Measurements from ENCODE around the gene METTL17. TPM values are rescaled to one million over a fixed set of nuclear protein-coding genes. Genes with fewer than 3 reads are reported as not detected.

METTL17 gene
- total and polyA plus RNA-seq, 2 of the 8 experiments (the other 6 are each of a cell fraction or from before 2014, with no cell fraction given): 73.8 to 138 TPM

DNA sequence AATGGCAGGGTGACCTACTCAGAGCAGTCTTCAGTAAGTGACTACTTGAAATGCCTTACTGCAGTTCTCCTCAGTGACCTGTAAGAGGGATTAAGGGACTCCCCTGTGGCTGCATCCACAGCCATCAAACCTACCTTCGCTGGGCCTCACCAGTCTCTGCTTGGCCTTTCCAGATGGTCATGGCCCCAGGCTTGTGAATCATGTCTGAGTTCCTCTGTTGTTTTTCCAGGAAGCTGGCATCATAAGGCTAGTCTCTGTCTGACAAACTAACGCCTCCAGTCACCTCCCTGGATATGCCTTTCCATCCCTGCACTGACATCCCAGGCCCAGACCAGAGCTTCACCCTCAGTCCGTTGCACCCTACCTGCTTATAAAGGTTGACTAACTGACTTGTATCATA is 20.4 kb upstream of the METTL17 start:
- WGBS, 2 experiments (ENCODE audit: extremely low coverage in 1 of 2, insufficient coverage in 1 of 2, insufficient read length in 1 of 2, insufficient replicate concordance in 2 of 2, low coverage in 1 of 2, low lambda C conversion rate in 2 of 2, missing lambda C conversion rate in 1 of 2): 86% methylated on average over 3 of the region's 3 CpGs; no CpG with 5 or more reads in 1 of the 2 experiments
- H3K36me3 ChIP-seq (ENCODE audit: control insufficient read depth in 2 of 4, insufficient read depth in 4 of 4, low read length in 3 of 4): no peaks in the 10 kb centered on the region
- no peak overlapping the region for H2BK120ac ChIP-seq (replicated peaks; ENCODE audit: low read depth, low read length)
- H3K27me3 ChIP-seq (replicated peaks in 1 of 4; ENCODE audit: control insufficient read depth in 3 of 4, extremely low read depth in 1 of 4, insufficient read depth in 3 of 4, low read length in 3 of 4): peaks cover 0 to 3% (median 1%) of the 10 kb centered on the region in 4 experiments; a peak in 2 of 7 replicates
- no peak overlapping the region; the same call in 1 of the 2 replicates for H2BK15ac ChIP-seq (ENCODE audit: low read length)
- H3K79me1 ChIP-seq (ENCODE audit: low read depth, low read length): no peaks in the 10 kb centered on the region
- no peak overlapping the region for H2BK12ac ChIP-seq (ENCODE audit: low read depth, low read length)
- H3K9me3 ChIP-seq (ENCODE audit: insufficient read depth in 2 of 2, low read depth in 1 of 2, low read length in 1 of 2): no peaks in the 10 kb centered on the region
- TF ChIP-seq BCL11A (IDR thresholded peaks at IDR 0.05; ENCODE audit: low read depth in 2 of 2, low read length in 2 of 2): no peak
- no peak overlapping the region for H4K5ac ChIP-seq (ENCODE audit: insufficient read length, low read depth, low read length)
- H4K20me1 ChIP-seq (replicated peaks in 1 of 2; ENCODE audit: control insufficient read depth in 1 of 2, insufficient read depth in 2 of 2, low read length in 2 of 2): no peaks in the 10 kb centered on the region
- H2AFZ ChIP-seq (ENCODE audit: low read length): no peak overlapping the region
- no peak overlapping the region for H3K56ac ChIP-seq (replicated peaks; ENCODE audit: insufficient read length, low read depth, low read length)
- no peak overlapping the region for H3K27ac ChIP-seq (ENCODE audit: low read depth, low read length)
- H3K9ac ChIP-seq (replicated peaks in 1 of 4; ENCODE audit: extremely low read depth in 1 of 4, low read depth in 3 of 4, low read length in 3 of 4): no peak overlapping the region
- DNase-seq (ENCODE audit: low read depth in 1 of 2, low spot score in 2 of 2): no peak
- no peak overlapping the region for H3K4ac ChIP-seq (replicated peaks; ENCODE audit: insufficient read length, low read depth, low read length)
- H3K4me2 ChIP-seq (ENCODE audit: insufficient read depth in 1 of 2, low read depth in 2 of 2, low read length in 2 of 2): no peak overlapping the region
- H4K8ac ChIP-seq (ENCODE audit: extremely low read depth, insufficient read depth, low read length): no peak overlapping the region
- POLR2A ChIA-PET (ENCODE audit: partially characterized antibody): no interaction called here
- H3K4me1 ChIP-seq (replicated peaks in 1 of 4; ENCODE audit: control insufficient read depth in 3 of 4, insufficient read depth in 4 of 4, low read length in 3 of 4): peaks cover 0 to 2% (median under 1%) of the 10 kb centered on the region in 4 experiments; a peak in 2 of 7 replicates
- no peak overlapping the region for H3K23ac ChIP-seq (ENCODE audit: insufficient read length)
- H4K91ac ChIP-seq (replicated peaks; ENCODE audit: insufficient read length, low read length): no peak overlapping the region
- no peak for FAIRE-seq
- H2BK20ac ChIP-seq (ENCODE audit: low read length): no peak overlapping the region
- no peak overlapping the region for H3K18ac ChIP-seq (ENCODE audit: extremely low read depth, low read length)
- H3K79me2 ChIP-seq (ENCODE audit: control insufficient read depth in 1 of 2, insufficient read depth in 2 of 2, low read length in 2 of 2): no peaks in the 10 kb centered on the region
- H3K23me2 ChIP-seq (ENCODE audit: low read depth, low read length): peaks cover 4% of the 10 kb centered on the region; the same call in 1 of the 2 replicates
- CTCF ChIA-PET (ENCODE audit: partially characterized antibody): interaction anchor here (0.9 to 4.0 kb wide), 9 partner anchors 8 to 272 kb away, joined by 3 to 42 read pairs (median 4); partner anchors contain the start of gene ARHGEF40
- H2AK5ac ChIP-seq (ENCODE audit: low read depth, low read length): no peak overlapping the region
- no peak overlapping the region for H3K14ac ChIP-seq (ENCODE audit: insufficient read length)
- H2BK5ac ChIP-seq (ENCODE audit: low read depth, low read length): no peak overlapping the region
- H3K4me3 ChIP-seq (ENCODE audit: extremely low read depth in 1 of 4, insufficient read depth in 2 of 4, low read depth in 3 of 4, low read length in 4 of 4): no peak overlapping the region
